Epithelial cell of proximal tubule (primary cell): ENCODE results near the gene LRRC56. TPM values are rescaled to one million over a fixed set of nuclear protein-coding genes. Genes with fewer than 3 reads are reported as not detected.

Source experiments
- DNase-seq: peaks from one replicate; pipeline ENCODE4 v3.0.0-alpha.2; 2011; ENCODE audit warnings: low read depth
- H3K4me3 ChIP-seq: 2 replicates; pipeline ENCODE4 v1.5.1; 2011; ENCODE audit warnings: low read depth, mild to moderate bottlenecking, low read length
- total RNA-seq: library from RNA; depleted of rRNA; stranded (reverse); fragments of >200 nt; gene quantifications from 2 replicates; pipeline ENCODE4 v1.2.3, GENCODE V29; 2015
- TF ChIP-seq, protein P1 (sequence below): conservative IDR thresholded peaks from 2 replicates; pipeline ENCODE4 v1.5.1; 2012; ENCODE audit warnings: low read depth, mild to moderate bottlenecking, low read length

Gene LRRC56
- total RNA-seq, 1 donor from 2014 or later: 1.6 TPM

DNA sequence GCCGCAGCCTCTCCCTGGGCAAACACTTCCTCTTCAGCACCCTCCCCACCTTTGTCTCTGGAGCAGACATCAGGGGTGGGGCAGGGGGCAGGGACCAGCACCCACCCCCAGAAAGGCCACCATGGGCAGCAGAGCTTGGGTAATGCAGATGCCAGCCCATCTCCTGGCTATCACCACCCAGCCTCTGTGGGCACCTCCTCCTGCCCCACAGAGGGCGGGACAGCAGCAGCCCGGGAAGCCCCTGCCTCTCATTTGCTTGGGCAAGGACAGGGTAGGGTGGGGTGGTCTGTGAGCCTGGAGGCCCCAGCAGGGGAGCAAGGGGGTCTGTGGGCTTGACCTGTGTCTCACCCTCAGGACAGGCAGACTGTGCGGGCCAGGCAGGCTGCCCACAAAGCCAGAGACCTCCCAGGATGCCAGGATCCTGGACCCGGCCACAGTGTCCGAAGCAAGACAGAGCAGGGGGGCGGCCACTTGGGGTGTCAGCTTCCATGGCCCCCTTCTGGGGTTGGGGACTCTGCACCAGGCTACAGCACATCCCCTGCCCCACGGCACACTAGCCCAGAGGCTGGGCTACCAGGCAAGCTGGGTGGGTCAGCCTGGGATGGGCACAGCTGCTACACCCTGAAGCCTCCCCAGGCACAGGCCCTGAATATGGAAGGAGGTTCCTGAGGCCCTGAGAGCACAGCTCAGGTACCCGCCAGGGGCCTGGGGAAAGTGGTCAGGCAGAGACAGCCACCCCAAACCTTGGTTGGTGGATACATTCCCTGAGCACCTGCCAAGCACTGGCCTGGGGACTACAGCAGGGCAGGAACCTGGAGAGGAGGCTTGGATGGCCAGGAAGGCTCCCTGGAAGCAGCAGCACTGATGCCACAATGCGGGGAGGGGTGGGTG lies 34.8 kb upstream of the LRRC56 start:
- TF ChIP-seq, protein P1, sequence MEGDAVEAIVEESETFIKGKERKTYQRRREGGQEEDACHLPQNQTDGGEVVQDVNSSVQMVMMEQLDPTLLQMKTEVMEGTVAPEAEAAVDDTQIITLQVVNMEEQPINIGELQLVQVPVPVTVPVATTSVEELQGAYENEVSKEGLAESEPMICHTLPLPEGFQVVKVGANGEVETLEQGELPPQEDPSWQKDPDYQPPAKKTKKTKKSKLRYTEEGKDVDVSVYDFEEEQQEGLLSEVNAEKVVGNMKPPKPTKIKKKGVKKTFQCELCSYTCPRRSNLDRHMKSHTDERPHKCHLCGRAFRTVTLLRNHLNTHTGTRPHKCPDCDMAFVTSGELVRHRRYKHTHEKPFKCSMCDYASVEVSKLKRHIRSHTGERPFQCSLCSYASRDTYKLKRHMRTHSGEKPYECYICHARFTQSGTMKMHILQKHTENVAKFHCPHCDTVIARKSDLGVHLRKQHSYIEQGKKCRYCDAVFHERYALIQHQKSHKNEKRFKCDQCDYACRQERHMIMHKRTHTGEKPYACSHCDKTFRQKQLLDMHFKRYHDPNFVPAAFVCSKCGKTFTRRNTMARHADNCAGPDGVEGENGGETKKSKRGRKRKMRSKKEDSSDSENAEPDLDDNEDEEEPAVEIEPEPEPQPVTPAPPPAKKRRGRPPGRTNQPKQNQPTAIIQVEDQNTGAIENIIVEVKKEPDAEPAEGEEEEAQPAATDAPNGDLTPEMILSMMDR: no peak

GRCh38 chr11:503179-503981 lies 33.9 kb upstream of the LRRC56 start:
- no peak for DNase-seq
- TF ChIP-seq, protein P1: no peak
- peak overlapping the region; percentile 44 for H3K4me3 ChIP-seq

More for the DNA sequence above, 34.8 kb upstream of the LRRC56 start:
- no peak for DNase-seq
- H3K4me3 ChIP-seq: no peak overlapping the region

DNA sequence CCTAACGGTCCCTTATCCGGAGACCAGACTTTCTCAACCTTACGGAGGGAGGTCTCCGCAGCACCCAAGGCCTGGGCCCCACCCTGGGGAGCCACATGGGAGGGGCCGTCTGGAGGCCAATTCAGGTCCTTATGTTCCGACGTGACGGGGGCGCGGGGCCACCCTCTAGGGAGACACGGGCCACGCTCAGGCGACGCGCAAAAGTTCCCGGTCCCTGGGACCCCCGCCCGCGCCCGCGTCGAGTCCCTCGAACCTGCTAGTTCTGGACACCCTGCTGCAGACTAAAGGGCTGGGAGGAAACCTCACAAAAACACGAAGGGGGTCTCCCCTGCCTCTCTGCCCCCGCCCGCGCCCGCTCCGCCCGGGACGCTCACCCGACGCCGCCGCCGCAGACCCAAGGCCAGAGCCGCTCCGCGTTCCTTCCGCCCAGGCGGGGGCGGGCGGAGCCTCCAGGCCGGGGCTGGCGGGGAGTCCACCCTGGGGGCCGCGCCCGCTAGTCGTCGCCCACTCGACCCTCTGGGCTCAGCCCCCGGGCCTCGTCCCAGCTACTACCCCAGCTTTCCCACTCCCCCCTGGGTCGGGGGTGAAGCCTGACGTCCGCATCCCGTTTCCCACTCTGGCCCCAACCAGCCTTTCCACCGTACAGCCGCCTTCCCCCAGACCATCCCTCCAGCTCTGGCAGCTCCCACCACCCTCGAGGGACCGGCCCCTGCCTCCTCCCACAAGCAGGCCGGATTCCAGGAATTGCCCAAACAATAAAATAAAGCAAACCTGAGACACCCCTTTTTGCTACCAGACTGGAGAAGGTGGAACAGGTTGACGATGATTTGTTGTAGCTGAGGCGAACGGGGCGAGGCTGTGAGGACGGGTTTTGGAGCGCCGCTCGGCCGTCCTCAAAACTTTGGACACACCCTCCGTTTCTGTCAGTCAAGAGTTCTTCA lies 33.0 kb upstream of the LRRC56 start:
- TF ChIP-seq, protein P1: no peak
- peak overlapping the region; percentile 44 for H3K4me3 ChIP-seq
- DNase-seq: no peak

- DNase-seq: no peak
- TF ChIP-seq, protein P1: no peak
- peak overlapping the region; percentile 82 for H3K4me3 ChIP-seq
Observed at GRCh38 chr11:504994-505344, 32.4 kb upstream of the LRRC56 start.

DNA sequence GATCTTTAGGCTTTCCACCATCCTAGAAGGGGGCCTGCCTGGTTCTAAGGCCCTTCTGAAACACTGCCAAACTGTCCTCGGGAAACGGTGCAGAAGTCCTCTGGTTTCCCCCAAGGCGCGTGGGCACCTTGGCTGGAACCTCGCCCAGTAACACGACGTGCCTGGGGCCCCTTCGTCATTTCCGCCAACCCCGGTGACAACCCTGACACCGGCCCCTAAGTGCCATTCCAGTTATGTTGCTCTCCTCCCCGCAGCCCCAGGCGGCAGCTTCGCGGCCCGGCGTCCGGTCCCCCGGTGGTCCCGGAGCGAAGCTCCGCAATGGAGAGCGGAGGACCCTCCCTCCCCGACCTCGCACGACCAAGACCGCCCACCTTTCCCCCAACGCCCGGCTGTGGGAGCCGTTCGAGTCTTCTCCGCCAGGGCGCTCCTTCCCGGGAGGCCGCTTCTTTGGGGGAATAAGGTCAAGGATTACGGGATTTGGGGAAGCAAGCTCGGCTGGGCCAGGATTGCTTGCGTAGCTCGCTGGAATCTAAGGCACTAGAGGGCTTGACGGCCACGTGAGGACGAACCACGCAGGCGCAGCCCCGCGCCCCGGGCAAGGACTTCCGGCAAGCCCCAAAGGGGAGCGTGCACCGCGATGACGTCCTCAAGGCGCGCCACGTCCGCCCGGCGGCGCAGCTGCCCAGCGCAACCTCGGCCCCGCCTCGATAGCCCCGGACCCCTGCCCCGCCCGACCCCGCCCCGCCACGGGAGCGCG lies 30.9 kb upstream of the LRRC56 start:
- TF ChIP-seq, protein P1: no peak
- peak overlapping the region; percentile 82 for H3K4me3 ChIP-seq
- DNase-seq: peak; percentile 60
